Measurements from ENCODE around the gene TSR1. TPM values are rescaled to one million over a fixed set of nuclear protein-coding genes. Genes with fewer than 3 reads are reported as not detected.

Gene TSR1
- polyA plus RNA-seq, 6 donors from 2014 or later: 12.5 to 19.5 (median 14.3) TPM

DNA sequence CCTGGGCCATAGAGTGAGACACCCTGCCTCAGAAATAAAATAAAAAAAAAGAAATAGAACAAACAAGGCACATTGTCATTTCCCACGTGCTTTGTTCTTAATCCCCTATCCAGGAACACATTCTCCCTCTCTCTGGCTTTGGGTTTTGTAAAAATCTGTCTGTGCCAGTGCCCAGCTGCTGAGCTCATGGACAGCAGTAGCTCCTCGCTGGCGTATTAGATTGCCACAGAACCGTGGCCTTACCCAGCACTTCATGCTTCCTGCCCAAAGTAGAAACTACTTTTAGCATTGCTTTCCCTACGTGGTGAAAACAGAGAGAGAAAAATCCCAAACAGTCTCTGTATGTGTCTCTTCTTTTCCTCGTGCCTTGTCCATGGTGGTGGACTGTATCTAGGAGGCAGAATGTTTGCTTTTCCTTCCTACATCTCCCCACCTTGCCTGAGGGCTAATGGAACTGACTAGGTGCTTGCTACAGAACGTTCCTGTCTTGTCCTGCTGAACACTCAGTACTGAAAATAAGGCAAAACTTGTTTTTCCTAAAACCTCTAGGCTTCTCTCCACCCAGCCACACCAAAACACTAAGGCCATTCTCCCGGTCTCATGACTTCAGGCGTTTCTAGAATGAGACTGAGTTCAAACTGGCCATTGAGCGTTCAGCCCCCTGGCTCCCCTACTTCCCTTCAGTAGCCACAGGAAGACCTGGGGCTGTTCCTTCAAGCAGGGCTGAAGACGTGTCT lies 38.5 kb upstream of the TSR1 start:
- no peaks in the 10 kb centered on the region for H3K36me3 Mint-ChIP-seq
- H3K4me3 Mint-ChIP-seq: no peak overlapping the region
- ATAC-seq (ENCODE audit: low read depth in 2 of 2) (no peak), DNase-seq (no peak)
- no peaks in the 10 kb centered on the region for H3K27me3 Mint-ChIP-seq
- H3K4me1 Mint-ChIP-seq: peaks cover 0 to 6% (median 2%) of the 10 kb centered on the region in 3 donors
- no peaks in the 10 kb centered on the region for H3K9me3 Mint-ChIP-seq
- H3K27ac Mint-ChIP-seq: peak overlapping the region in 2 of 6 donors; percentile 5 to 61

DNA sequence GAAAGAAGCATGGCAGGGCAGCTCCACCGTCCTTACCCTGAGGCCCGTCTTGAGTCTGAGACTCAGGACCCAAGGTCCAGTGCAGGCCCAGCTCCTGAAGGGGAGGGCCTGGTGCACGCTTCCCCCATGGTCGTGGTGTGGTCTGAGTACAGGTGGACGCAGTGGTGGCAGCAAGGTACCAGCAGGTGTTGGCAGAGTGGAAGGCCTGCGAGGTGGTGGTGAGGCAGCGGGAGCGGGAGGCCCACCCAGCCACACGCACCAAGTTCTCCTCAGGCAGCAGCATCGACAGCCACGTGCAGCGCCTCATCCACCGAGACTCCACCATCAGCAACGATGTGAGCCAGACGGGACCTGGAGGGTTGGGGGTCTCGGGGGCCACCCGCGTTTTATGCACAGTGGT lies 36.9 kb upstream of the TSR1 start:
- Mint-ChIP-seq H3K27me3 (no peaks in the 10 kb centered on the region), H3K4me1 (peaks cover 0 to 6% (median 2%) of the 10 kb centered on the region in 3 donors), H3K36me3 (no peaks in the 10 kb centered on the region), H3K27ac (peak overlapping the region in 1 of 6 donors; percentile 44), H3K4me3 (peak overlapping the region in 1 of 8 donors; percentile 75), H3K9me3 (no peaks in the 10 kb centered on the region)
- ATAC-seq (ENCODE audit: low read depth in 2 of 2) (no peak), DNase-seq (no peak)

DNA sequence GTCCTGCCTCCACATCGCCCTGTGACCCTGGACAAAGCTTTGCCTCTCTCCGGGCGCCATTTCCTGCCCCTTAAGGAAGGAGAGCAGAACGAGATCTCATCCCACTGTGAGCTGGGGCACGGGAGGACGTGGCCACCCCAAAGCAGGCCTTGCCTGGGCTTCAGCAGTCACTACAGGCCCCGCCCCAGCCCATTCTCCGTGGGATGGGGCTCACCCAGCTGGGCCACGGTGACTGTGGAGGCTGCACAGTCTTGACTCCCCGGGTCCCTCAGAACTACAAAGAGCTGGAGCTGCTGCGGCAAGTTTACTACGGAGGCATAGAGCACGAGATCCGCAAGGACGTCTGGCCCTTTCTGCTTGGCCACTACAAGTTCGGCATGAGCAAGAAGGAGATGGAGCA lies 36.4 kb upstream of the TSR1 start:
- no peaks in the 10 kb centered on the region for H3K27me3 Mint-ChIP-seq
- H3K4me1 Mint-ChIP-seq: peaks cover 0 to 6% (median 2%) of the 10 kb centered on the region in 3 donors
- no peak overlapping the region for H3K4me3 Mint-ChIP-seq
- DNase-seq (no peak), ATAC-seq (ENCODE audit: low read depth in 2 of 2) (no peak)
- H3K9me3 Mint-ChIP-seq: no peaks in the 10 kb centered on the region
- H3K36me3 Mint-ChIP-seq: no peaks in the 10 kb centered on the region
- H3K27ac Mint-ChIP-seq: peak overlapping the region in 1 of 6 donors; percentile 44

DNA sequence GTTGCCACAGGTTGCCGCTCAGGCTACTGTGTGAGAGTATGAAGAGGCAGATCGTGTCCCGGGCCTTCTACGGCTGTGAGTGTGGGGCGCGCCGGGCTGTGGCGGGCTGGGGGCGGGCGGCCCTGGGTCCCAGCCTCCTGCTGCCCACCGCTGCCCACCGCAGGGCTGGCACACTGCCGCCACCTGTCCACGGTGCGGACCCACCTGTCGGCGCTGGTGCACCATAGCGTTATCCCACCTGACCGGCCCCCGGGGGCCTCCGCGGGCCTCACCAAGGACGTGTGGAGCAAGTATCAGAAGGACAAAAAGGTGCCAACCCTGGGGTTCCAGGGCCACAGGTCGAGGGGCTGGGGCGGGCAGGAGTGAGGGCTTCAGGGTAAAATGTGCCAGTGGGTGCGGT lies 35.9 kb upstream of the TSR1 start:
- Mint-ChIP-seq H3K27me3 (no peaks in the 10 kb centered on the region), H3K4me3 (no peak overlapping the region), H3K27ac (no peak overlapping the region), H3K4me1 (peaks cover 0 to 6% (median 2%) of the 10 kb centered on the region in 3 donors), H3K9me3 (no peaks in the 10 kb centered on the region), H3K36me3 (no peaks in the 10 kb centered on the region)
- ATAC-seq (ENCODE audit: low read depth in 2 of 2) (no peak), DNase-seq (no peak)

DNA sequence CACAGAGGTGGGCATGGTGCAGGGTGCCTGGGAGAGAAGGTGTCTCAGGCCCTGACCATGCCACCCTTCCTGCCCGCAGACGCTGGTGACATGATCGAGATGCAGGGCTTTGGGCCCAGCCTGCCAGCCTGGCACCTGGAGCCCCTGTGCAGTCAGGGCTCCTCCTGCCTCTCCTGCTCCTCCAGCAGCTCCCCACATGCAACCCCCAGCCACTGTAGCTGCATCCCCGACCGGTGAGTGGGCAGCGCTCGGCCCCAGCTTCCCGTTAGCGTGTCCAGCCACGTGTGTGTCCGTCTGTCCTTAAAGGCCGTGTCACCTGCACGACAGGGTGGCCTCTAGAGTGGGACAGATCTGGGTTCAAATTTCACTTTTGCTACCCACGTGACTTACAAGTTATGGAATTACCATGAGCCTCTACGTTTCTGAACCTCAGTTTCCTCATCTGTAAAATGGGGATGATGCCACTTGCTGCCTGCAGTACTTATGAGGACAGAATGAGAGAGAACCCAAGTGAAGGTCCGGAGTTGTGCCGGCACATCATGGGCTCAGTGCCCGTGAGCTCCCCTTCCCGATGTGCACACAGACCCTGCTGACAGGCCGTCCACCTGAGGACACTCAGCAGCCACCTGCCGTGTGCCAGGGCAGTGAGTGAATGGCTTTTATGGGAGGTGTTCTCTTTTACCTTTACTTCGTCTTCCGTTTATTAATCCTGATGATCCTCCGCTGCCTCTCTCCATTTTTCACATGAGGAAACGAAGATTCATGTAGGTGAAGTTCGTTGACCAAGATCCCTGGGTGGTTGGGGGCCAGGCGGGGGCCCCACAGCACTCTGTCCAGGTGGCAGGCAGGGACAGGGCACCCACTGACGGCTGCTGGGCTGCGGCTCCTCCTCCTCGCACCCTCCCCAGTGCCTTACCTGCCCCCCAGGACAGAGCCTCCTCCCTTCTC lies 35.2 kb upstream of the TSR1 start:
- no peak overlapping the region for H3K27ac Mint-ChIP-seq
- no peaks in the 10 kb centered on the region for H3K9me3 Mint-ChIP-seq
- ATAC-seq (ENCODE audit: low read depth in 2 of 2): no peak
- H3K36me3 Mint-ChIP-seq: no peaks in the 10 kb centered on the region
- no peaks in the 10 kb centered on the region for H3K27me3 Mint-ChIP-seq
- peaks cover 0 to 6% (median 2%) of the 10 kb centered on the region in 3 donors for H3K4me1 Mint-ChIP-seq
- no peak for DNase-seq
- H3K4me3 Mint-ChIP-seq: no peak overlapping the region

DNA sequence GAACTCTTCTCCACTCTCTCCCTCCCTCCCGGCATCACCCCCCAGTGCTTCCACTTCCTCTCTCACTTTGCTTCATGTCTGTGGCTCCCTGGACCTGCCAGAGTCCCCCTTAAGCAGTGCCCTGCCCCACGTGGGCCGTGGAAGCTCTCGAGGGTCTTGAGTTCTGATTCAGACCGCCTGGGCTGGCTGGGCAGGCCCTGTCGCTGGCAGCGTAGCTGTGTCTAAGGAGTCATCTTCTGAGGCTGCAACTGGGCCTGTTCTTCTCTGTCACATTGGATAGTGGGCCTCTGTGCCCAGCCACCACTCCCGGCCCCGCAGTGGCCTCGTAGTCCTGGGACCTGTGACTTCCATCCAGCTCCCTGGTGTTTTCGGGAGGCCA lies 33.9 kb upstream of the TSR1 start:
- Mint-ChIP-seq H3K27me3 (no peaks in the 10 kb centered on the region), H3K9me3 (no peaks in the 10 kb centered on the region), H3K4me3 (no peak overlapping the region), H3K27ac (peak overlapping the region in 1 of 6 donors; percentile 89), H3K4me1 (peaks cover 0 to 6% (median 2%) of the 10 kb centered on the region in 3 donors), H3K36me3 (no peaks in the 10 kb centered on the region)
- ATAC-seq (ENCODE audit: low read depth in 2 of 2) (no peak), DNase-seq (no peak)

DNA sequence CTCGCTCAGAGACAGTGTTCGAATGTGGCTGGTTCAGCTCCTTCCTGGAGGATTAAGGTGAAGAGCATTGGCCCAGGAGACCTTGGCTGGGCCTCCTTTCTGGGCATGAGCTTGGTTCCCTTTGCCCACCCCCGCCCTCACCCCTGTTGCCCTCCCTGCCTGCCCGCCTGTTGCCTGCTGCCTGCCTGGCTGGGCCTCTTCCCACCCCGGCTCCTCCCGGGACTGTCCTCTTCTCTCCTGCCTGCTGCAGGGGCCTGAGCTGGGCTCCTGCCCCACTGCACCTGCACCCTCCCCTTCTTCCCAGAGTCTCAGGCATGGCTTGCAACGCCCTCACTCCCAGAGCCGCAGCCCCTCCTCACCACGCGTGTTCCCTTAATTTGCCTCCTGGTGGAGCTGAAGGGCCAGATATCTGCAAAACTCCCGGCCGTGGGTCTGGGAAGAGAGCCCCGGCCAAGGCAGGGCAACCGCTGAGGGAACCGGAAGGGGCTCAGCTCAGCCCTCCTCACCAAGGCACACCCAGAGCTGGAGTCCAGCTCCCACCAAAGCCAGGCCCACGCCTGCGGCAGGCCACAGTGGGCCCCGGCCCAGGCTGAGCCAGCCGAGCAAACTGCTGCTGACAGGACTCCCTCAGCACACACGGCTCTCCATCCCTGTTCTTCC lies 33.4 kb upstream of the TSR1 start:
- Mint-ChIP-seq H3K27me3 (no peaks in the 10 kb centered on the region), H3K27ac (peak overlapping the region in 1 of 6 donors; percentile 89), H3K9me3 (no peaks in the 10 kb centered on the region), H3K36me3 (no peaks in the 10 kb centered on the region), H3K4me1 (peaks cover 0 to 6% (median 2%) of the 10 kb centered on the region in 3 donors), H3K4me3 (peak overlapping the region in 1 of 8 donors; percentile 23)
- DNase-seq (no peak), ATAC-seq (ENCODE audit: low read depth in 2 of 2) (no peak)

DNA sequence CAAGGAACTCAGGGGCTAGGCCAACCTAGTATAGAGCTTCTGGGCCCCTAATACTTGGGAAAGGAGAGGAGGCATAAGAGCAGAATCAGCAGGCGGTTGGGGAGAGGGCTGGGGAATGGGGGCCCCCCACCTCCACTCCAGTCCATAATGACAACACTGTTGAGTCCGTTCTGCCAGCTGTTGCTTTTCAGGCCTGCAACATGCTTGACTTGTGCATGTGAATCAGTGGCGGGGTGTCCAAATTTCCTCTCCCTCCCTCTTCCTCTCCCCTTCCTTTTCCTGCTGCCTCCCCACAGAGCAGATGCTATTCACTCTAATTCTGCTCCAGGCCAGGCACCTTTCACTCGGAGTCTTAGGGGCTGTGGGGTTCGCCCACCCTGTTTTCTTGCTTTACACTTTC lies 32.8 kb upstream of the TSR1 start:
- Mint-ChIP-seq H3K36me3 (no peaks in the 10 kb centered on the region), H3K4me1 (peaks cover 0 to 6% (median 2%) of the 10 kb centered on the region in 3 donors), H3K4me3 (no peak overlapping the region), H3K27me3 (no peaks in the 10 kb centered on the region), H3K27ac (no peak overlapping the region), H3K9me3 (no peaks in the 10 kb centered on the region)
- no peak for ATAC-seq (ENCODE audit: low read depth in 2 of 2)
- DNase-seq: no peak

DNA sequence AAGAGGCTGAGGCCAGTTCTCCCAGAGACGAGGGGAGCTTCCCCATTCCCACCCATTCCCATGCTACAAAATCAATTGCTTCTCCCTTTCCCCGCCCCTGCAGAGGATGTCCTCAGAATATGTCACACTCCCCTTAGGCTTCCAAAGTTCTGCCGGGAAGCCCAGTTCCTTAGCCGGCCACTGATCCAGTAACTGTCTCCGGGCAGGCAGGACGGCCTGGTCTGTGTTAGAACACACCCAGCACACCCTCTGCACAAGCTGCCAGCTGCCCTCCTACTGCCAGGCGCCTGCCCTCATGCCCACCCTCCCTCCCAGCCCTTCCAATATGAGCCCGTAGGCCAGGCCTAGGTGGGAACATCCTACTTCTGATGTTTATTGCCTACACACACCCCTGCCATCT lies 32.1 kb upstream of the TSR1 start:
- no peak for DNase-seq
- no peak overlapping the region for H3K4me3 Mint-ChIP-seq
- no peak for ATAC-seq (ENCODE audit: low read depth in 2 of 2)
- peaks cover 0 to 6% (median 2%) of the 10 kb centered on the region in 3 donors for H3K4me1 Mint-ChIP-seq
- H3K36me3 Mint-ChIP-seq: no peaks in the 10 kb centered on the region
- H3K9me3 Mint-ChIP-seq: no peaks in the 10 kb centered on the region
- no peaks in the 10 kb centered on the region for H3K27me3 Mint-ChIP-seq
- H3K27ac Mint-ChIP-seq: peak overlapping the region in 1 of 6 donors; percentile 42

DNA sequence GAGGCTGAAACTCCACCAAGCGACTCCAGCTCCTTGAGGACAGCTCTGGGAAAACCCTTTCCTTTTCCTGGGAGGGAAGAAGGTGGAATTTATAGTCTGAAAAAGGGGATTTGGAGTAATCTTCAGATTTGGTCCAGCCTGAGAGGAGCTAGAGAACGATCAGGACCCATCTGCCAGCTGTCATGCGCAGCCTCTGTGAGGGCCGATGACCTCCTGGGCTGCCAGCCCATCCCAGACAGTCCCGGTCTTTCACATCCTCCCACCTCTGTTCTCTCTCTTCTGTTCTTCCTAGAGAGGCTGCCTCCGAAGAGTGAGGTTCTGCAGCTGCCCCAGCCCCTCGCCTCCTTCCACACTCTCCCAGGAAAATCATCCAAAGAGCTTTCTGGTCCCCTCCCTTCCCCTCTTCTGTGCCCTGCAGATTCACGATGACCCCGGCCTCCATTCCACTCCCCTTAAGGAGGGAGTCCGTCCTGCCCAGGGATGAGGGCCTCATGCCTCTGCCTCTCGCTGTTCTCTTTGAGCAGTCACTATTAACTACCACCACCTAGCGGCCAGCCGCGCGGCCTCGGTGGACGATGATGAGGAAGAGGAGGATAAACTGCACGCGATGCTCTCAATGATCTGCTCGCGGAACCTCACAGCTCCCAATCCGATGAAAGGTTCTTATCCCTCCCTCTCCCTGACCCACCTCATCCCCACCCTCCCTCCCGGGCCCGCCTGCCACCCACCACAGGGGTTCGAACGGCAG lies 30.7 kb upstream of the TSR1 start:
- no peak for ATAC-seq (ENCODE audit: low read depth in 2 of 2)
- H3K36me3 Mint-ChIP-seq: peaks cover 0 to 7% of the 10 kb centered on the region in 2 donors
- no peak overlapping the region for H3K27ac Mint-ChIP-seq
- H3K4me1 Mint-ChIP-seq: peaks cover 0 to 6% (median 2%) of the 10 kb centered on the region in 3 donors
- DNase-seq: no peak
- peak overlapping the region in 1 of 8 donors; percentile 76 for H3K4me3 Mint-ChIP-seq
- H3K9me3 Mint-ChIP-seq: no peaks in the 10 kb centered on the region
- no peaks in the 10 kb centered on the region for H3K27me3 Mint-ChIP-seq

DNA sequence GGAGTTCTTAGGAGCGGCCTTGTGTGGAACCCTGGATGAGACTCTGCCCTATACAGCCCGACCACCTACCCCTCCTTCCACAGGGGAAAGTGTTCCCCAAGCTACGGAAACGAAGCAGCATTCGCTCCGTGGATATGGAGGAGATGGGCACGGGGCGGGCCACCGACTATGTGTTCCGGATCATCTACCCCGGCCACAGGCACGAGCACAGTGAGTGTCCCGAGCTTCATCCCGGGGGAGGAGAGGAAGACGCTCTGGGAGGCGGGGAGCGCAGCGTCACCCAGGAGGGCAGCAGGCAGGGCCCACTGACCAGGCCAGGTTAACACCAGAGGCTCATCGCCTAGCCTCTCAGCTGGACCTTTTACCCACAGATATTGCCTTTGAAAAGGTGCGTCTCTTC lies 28.9 kb upstream of the TSR1 start:
- ATAC-seq (ENCODE audit: low read depth in 2 of 2): no peak

DNA sequence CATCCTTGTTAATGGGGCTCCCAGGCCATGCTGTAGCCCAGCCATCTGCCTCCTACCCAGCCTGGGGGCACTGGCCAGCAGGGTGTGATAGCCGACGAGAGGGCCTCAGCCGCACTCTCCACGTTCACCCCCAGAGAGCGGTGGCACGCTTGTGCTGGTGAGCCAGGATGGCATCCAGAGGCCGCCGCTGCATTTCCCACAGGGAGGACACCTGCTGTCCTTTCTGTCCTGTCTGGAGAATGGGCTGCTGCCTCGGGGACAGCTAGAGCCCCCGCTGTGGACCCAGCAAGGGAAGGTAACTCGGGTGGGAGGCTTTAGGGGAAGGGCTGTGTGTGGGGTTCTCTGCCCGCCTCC lies 28.5 kb upstream of the TSR1 start:
- no peak overlapping the region for H3K27ac Mint-ChIP-seq
- H3K9me3 Mint-ChIP-seq: no peaks in the 10 kb centered on the region
- peaks cover 0 to 2% (median 0%) of the 10 kb centered on the region in 3 donors for H3K4me1 Mint-ChIP-seq
- DNase-seq (no peak), ATAC-seq (ENCODE audit: low read depth in 2 of 2) (no peak)
- no peaks in the 10 kb centered on the region for H3K27me3 Mint-ChIP-seq
- H3K36me3 Mint-ChIP-seq: peaks cover 0 to 14% of the 10 kb centered on the region in 2 donors
- no peak overlapping the region for H3K4me3 Mint-ChIP-seq

More for the DNA sequence above, 28.9 kb upstream of the TSR1 start:
- Mint-ChIP-seq H3K27ac (no peak overlapping the region), H3K36me3 (peaks cover 0 to 14% of the 10 kb centered on the region in 2 donors), H3K4me3 (no peak overlapping the region), H3K4me1 (peaks cover 0 to 4% (median 2%) of the 10 kb centered on the region in 3 donors), H3K9me3 (no peaks in the 10 kb centered on the region), H3K27me3 (no peaks in the 10 kb centered on the region)
- DNase-seq: no peak

Data from naive B cell (primary cell).